Renal cortical epithelial cell (primary cell): ENCODE measurements around the gene DMBX1. TPM values are rescaled to one million over a fixed set of nuclear protein-coding genes. Genes with fewer than 3 reads are reported as not detected.

Experiments
- DNase-seq: peaks from one replicate; pipeline ENCODE4 v3.0.0-alpha.2; 2011; ENCODE audit warnings: low read depth
- total RNA-seq: library from RNA; depleted of rRNA; stranded (reverse); fragments of >200 nt; gene quantifications from 2 replicates; pipeline ENCODE4 v1.2.3, GENCODE V29; 2014

The DMBX1 gene
- not detected in 2 replicates for total RNA-seq

DNA sequence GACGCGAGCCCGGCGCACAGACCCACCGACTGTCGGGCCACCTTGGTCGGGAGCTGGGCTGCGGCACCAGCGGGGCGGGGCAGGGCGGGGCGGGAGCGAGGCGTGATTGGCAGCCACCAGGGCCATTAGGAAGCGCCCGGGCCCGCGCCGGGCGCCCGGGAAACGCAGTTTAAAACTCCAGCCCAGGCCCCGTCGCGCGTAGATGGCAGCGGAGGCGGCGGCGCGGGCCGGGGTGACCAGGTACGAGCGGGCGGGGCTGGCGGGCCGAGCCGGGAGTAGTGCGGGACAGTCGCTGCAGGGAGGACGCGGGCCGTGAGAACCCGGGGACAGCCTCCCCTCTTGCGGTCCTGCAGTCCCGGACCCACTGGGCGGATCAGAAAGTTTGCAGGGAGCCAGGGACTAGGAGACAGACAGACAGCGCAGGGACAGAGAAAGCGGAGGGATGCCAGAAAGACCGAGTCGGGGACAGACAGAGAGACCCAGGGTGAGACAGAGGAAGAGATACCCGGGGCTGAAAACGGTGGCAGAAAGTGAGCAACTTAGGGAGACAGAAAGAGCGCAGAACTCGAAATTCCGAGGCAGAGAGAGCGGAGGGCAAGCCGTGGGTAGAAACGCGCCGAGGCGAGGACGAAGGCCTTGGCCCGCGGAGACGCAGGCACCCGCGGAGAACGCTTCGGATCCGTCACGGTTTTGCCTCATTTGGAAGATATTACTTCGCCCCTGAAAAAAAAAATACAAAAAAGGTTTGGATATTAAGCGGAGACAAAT lies at the start of gene DMBX1:
Gene DMBX1, plus strand, starts transcription at position 199 of the 768 bp plus-strand sequence. CDS start 17,175 bp downstream, outside the sequence.
- DNase-seq, result no peak

DNA sequence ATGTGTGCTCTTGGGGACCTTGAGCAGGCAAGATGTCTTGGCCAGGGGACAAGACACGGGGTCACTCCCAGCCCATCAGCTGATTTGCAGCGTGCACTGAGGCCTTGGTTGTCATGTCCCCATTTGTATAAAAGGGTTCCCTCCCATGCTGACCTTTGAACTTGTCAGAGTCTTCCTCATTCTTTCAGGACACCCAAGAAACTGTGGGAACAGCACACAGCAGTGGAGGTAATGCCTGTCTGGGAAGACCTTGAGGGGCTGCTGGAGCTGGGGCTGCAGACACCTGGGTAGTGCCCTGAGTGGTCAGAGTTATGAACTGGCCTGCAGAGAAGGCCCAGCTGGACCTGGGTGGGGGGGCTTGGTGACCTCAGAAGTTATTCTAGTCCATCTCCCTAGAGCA lies 49.2 kb upstream of the DMBX1 start:
- DNase-seq, result no peak

DNA sequence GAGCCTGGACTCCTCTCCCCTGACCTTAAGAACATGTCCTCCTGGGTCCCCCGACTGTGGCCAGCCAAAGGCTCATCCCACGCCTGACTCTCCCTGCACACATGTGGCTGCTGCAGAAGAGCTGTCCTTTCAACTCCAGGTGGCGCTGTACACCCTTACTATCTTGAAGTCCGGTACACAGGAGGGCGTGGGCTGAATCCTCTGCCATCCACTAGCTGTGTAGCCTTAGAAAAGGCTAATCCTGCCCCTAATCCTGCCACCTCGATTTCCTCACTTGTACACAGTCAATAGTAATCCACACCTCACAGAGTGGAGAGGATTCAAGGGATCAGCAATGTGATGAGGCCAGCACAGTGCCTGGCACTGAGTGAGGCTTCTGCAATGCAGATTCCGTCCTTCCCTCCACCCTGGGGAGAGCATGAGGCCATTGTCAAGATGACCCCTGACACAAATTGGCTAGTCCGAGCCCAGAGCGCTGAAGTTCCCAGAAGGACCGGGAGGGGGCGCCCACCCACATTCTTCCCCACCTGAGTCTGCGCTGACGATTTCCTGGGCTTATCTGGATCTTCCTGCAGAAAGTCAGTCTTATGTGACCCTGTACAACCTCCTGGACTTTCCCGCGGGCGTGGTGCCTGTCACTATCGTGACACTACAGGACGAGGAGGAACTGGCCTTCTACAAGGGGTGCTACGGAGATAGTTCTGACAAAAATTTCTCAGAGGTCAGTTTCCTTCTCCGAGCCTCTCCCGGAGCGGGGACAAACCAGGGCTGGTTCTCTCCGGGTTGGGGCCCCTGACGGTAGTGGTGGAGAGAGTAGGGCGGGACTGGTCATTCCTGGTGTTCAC lies 47.1 kb upstream of the DMBX1 start:
- DNase-seq, result peak; percentile 73

DNA sequence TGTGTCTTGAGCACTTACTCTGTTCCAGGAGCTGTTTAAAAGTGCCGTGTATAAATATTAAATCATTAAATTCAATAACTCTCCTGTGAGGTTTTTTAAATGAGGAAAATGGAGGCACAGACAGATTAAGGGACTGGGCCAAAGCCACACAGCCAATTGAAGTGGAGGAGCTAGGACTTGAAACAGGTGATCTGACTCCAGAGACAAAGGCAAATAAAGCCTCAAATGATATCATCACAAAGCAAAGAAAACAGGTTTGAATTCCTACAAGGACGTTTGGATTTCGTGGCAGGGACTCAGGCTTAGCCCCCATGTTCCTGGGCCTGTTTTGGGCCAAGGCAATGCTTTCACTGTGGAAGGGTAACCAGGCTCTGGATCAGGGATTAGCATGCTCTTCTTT lies 45.2 kb upstream of the DMBX1 start:
- no peak for DNase-seq

DNA sequence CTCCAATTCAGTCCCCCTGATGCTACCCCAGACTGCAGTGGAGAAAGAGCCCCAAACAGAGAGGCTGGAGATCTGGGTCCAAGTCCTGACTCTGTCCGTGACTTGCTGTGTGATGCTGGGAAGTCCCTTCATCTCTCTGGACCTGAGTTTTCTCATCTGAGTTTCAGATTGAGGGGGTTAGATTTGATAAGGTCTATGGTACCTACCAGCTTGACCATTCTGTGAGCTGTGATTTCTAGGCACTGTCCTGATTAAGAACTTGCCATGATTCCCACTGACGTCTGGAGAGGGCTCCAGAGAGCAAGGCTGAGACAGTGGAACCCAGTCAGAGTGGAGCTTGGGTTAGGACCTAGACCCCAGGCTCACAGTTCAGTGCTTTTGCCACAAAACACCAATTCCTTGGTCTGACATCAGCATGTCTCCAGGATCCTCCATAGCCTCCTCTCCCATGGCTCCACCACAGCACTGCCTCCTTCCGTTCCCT lies 43.8 kb upstream of the DMBX1 start:
- DNase-seq, result no peak

DNA sequence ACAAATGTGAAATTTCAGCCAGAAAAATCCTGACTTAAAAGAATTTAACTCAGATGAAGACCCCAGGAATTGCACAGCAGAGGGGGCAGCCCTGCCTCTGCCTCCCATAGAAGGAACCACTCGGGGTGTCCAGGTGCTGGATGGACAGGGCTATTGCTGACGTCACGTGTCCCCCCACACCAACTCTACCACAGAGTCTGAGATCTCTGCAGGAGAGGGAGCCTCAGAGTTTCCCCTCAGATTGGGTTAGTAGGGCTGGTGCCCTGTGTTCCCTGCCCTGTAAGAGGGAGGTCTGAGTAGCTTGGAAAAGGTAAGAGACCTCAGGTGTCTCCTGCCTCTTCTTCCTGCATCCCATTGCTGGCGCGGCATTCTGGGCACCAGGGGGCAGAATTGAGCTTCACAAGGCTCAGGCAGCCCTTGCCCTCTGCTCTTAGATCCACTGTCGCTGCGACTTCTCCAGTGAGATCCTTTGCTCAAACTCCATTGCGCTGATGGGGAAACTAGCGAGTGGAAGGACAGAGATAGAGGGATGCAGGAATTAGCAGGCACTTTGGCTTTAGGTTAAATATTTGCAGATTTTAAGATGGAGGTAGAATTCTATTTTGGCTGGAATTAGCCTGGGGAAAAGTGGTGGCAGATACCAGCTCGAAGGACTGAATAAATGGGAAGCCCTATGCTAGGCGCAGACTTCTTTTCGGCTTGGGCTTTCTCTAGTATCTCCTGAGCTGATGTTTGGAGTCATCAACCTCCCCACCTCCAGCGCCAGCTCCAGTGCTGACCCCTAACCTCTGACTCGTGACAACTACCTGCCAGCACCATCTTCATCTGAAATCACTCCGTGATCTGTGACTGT lies 42.8 kb upstream of the DMBX1 start:
- DNase-seq, result peak; percentile 54

DNA sequence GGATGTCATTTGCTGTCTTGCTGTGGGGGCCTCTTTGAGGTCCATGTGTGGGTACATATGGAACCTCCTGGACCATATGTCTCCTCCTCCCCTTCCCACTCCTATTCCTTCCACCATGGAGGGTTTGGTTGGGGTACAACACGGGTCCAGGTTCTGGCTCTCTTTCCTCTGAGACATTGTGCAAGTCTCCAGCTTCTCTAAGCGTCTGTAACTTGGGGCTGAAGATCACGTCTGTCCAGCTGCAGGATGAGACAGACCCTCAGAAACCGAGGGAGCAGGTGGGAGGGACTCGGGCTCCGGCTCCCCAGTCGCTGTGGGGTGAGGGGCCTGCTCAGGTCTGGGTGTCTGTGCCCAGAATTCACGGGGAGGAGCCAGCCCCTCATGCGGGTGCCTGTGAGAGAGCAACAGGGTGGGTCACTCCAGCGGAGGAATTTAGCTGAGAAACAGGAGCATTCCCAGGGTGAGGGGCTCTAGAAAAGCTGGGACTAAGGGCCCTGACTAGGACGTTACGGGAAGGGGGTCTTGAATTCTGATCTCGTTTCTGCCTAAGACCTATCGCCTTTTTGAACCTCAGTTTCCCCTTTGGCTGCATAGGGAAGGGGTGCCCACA lies 42.0 kb upstream of the DMBX1 start:
- no peak for DNase-seq

DNA sequence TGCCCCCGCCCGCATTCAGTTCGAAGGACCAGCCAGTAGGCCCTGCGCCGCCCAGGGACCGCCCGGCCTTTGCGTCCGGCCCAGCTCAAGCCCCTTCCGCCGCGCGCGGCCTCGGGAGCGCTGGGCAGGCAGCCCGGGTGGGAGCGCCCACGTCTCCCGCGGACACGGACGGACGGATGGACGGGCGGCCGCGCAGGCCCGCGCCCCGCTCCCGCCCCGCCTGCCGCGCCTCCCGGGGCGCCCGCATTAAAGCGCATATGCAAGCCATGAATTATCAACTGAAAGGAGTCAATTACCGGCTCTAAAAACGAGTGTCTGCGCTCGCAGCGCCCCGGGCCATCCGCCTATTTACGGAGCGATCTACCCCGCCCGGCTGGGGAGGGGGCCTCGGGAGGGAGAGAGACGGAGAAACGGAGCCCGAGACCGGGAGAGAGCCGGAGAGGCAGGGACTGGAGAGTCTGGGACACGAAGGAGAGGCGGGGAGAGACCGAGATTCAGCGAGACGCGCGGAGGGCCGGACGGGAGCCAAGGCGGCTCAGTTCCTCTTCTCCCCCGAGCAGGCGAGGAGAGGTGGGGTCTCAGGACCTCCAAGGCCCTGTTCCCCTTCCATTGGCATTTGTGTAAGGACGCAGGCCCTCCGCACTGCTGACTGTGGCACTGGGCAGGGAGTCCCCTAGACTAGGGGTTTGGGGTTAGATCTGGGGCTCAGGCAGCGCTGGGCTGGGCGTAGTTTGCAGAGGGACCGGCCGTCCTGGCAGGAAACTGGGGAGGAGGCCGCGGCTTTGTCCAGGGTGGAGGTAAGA lies 41.3 kb upstream of the DMBX1 start:
- DNase-seq, result no peak

DNA sequence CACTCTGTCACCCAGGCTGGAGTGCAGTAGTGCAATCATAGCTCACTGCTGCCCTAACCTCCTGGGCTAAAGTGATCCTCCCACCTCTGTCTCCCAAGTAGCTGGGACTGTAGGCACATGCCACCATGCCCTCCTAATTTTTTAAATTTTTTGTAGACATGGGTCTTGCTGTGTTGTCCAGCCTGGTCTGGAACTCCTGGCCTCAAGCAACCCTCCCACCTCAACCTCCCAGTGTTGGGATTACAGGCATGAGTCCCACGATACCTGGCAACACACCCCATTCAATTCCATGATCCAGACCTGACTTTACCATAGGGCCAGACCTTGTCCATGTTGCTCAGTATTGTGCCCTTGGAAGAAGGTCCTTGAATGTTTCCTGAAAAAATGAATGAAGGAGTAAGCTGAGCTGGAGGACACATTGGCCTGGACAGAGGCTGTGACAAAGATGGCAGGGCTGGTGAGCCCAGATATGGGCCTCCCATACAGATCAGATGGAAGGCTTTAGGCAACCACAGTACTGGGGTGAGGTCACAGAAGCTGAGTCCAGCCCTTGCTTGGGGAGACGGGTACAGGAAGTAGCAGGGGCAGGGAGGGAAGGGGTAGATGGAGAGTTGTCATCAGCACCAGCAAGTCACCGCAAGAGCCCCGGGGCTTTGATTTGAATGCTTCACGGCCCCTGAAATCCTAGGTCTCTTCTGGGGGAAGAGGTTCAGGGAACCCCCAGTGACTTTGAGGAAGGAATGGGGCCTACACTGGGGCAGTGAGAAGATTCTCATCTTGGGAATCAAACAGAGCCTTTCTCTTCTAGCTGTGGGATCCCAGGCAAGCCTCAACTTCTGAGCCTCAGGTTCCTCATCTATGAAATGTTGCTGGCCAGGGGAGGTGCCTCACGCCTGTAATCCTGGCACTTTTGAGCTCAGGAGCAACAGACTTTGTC lies 40.1 kb upstream of the DMBX1 start:
- no peak for DNase-seq

DNA sequence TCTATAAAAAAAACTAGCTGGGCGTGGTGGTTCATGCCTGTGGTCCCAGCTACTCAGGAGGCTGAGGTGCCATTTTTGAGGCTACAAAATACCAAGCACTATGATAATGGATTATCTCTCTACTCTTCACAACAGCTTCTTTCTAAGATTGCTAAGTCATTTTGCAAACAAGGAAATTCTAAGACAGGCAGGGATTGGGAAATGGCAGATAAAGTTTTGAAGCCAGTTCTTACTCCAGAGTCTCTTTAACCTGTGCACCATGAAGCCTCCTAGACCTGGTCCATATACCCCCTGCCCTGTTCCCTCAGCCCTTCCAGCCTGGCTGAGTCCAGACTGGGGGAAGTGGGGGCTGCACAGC lies 39.5 kb upstream of the DMBX1 start:
- DNase-seq, result no peak

DNA sequence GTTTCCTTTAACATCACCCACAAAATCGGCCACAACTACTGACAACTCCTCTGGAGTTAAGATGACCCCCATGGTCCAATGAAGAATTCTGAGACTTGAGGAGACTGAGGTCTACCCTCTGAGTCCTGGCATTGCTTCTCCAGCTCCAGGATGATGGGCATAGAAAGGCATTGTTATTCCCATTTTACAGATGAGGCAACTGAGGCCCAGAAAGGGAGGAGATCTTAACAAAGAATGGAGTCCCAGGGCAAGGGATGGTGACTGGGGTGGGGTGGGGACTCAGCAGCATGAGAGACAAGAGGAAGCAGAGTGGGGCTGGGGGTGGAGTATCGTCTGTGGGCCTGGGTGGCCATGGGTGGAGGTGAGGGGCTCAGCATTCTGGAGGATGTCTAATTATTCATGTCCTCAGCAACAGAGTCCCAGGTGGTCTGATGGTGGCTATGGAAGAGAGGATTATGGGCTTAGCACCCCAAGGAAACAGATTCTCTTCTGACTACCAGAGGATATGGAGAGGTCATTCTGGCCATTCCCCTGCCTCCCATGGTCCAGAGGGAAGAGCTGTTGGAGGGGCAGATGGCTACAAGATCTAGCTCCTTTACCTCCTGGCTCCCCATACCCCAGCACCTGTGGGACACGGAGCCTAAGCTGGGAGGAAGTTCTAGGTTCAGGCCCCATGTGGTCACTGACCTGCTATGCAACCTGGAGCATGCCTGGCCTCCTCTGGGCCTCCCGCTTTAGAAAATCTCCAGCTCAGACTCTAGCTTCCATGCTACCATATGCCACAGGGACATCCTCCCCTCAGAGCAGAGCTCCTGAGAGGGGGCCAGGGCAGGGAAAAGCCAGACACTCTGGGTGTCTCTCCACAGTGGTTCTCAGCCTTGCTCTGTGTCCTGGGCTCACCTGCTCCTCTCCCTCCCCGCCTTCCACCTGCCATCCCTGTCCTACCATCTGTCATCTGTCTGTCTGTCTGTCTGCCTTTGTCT lies 37.4 kb upstream of the DMBX1 start:
- DNase-seq, result no peak

DNA sequence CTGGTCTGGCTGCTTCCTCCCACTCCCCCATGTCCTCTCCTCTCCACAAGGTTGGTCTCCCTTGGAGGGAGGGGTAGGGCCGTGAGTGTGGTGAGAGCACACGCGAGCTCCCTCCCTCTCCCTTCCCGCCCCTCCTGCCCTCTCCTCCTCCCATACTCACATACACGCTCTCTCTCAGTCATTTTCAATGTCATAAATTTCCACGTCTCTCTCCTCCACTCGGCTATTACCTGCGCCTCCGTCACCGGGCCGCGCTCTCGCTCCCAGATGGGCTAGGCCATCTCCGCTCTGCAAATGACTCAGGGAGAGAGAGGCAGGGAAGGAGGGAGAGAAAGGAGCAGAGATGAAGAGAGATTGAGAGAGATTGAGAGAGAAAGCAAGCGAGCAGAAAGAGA lies 36.7 kb upstream of the DMBX1 start:
- no peak for DNase-seq

DNA sequence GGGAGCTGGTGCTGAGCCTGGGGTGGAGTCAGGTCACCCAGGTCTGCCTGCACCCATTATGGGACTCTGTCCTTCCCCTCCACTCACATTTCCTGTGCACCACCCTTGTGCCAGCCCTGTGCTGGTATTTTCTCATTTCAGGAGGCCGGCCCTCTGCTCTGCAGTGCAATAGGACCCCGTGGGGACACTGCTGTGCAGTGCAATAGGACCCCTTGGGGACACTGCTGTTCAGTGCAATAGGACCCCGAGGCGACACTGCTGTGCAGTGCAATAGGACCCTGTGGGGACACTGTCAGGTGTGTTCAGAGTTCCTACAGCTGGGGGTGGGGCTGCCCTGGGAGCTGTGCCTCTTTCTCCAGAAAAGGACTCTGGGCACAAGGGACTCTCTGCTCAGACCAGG lies 36.2 kb upstream of the DMBX1 start:
- DNase-seq, result no peak

DNA sequence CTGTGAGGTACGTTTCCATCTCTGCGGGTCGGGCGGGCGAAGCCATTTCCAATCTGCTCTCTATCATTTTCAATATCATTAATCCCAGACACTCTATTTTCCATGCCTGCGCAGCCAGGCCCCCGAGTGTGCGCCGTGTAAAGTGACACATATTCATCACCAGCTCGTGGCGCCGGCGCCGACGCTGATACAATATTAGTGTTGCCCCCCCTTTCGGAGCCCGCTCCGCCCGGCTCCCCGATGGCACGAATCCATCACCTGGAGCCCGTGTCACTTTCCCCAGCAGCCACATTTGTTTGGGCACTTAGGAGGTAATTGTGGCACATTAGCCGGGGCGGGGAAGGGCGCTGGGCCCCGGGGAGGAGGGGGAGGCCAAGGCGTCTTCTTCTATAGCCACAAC lies 33.7 kb upstream of the DMBX1 start:
- no peak for DNase-seq

DNA sequence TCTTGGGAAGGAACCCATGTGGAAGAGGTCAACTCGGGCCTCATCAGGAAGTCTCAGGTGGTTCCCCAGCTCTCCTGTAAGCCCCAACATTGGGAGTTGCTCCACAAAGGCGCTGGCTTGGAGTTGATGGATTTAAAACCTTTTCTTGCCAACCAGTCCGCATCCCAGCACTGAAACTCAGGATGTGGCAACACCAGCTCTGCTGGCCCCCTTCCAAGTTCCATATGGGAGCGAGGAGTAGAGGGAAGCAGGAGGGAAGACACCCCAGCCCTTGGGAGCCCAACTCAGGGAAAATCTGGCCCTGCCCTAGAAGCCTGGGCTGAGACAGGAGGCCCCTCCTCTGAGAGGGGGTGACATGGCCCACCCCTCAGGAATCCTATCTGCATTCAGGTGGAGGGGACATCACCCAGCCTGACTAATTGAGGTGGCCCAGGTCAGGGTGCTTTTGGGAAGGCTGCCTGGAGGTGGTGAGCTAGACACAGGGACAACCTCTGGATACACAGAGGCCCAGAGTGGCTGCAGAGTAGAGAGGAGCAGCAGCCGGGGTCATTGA lies 33.1 kb upstream of the DMBX1 start:
- DNase-seq, result no peak

DNA sequence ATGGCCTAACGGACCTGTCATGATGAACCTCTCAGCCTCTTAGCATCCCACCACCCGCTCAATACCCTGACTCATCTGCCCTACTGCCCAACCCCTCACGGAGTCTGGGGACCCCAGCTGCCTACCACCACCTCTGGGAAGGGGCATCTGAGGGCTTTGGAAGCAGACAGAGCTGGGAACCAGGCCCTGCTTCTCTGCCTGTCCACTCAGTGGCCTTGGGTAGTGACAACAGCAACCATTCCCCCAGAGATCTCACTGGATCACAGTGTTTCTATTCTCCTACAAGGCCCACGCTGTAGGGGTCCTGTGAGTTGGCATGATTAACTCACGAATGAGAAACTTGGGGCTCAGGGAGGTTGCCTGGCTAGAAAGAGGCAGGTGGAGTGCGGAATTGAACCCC lies 32.5 kb upstream of the DMBX1 start:
- no peak for DNase-seq

DNA sequence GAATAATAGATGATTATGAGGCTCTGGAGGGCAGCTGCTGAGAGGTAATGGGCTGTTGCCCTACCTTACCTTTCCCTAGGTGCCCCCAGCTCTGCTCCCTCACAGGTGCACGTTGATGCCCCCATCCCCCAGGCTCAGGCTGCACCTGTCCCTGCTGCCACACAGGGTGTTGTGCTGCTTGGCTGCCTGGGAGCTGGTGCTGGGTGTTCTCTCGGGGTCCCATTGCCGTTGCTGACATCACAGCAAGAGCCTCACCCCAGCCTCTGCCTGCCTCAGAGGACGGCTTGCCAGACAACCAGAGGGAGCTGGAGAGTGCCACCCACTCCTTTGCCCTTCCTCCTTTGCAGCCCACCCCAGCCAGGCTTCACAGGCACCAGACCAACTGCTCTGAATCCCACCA lies 31.4 kb upstream of the DMBX1 start:
- DNase-seq, result no peak

DNA sequence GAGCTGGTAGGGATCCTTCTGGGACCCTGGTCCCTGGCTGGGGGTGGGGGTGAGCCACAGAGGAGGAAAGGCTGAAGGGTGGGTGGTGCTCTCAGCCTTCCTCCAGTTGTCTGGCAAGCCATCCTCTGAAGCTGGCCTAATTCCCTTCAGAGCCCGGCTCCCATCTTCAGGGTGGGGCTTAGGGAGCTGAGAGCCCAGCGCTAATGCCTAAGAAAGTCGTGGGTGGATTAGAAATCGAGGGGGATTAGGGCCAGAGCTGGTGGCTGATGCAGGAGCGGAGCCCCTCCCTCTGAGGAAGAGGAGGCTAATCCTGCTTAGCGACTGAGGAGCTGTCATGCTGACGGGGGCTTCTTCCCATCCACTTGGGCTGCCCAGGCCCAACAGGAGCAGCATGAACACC lies 30.8 kb upstream of the DMBX1 start:
- no peak for DNase-seq
